ENCODE measurements around the gene ANK3. TPM values are rescaled to one million over a fixed set of nuclear protein-coding genes. Genes with fewer than 3 reads are reported as not detected.

The ANK3 gene
- total RNA-seq, 2 experiments from 2014 or later = 60.5 to 61.9 TPM

DNA sequence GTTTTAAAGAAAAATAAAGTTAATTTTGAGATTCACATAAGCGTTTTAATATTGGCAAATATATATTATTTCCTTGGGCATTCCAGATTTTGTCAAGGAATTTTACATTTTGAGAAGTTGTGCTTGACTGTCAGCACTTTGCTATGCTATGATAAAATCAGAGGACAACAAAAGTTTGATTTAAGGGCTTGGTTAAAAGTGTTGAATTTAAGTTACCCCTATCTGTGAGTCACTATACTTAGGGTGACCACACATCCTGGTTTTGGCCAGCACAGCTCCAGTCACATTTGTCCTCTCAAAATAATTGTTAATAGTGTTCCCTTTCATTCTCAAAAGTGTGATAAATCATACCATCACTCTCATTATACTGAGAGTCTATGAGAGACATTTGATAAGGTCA is 34.2 kb upstream of the ANK3 start:
- TF ChIP-seq, protein P1, sequence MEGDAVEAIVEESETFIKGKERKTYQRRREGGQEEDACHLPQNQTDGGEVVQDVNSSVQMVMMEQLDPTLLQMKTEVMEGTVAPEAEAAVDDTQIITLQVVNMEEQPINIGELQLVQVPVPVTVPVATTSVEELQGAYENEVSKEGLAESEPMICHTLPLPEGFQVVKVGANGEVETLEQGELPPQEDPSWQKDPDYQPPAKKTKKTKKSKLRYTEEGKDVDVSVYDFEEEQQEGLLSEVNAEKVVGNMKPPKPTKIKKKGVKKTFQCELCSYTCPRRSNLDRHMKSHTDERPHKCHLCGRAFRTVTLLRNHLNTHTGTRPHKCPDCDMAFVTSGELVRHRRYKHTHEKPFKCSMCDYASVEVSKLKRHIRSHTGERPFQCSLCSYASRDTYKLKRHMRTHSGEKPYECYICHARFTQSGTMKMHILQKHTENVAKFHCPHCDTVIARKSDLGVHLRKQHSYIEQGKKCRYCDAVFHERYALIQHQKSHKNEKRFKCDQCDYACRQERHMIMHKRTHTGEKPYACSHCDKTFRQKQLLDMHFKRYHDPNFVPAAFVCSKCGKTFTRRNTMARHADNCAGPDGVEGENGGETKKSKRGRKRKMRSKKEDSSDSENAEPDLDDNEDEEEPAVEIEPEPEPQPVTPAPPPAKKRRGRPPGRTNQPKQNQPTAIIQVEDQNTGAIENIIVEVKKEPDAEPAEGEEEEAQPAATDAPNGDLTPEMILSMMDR (IDR thresholded peaks at IDR 0.05) = no peak
- Histone ChIP-seq H3K27me3 (ENCODE audit: control insufficient read depth in 1 of 2, insufficient read depth in 2 of 2, low read length in 2 of 2) (no peaks in the 10 kb centered on the region), H3K36me3 (ENCODE audit: insufficient read depth, low read length) (no peaks in the 10 kb centered on the region), H3K4me3 (ENCODE audit: low read length) (no peak overlapping the region), H3K4me1 (ENCODE audit: insufficient read depth, low read length) (no peaks in the 10 kb centered on the region), H3K9me3 (ENCODE audit: control insufficient read depth in 1 of 2, insufficient read depth in 1 of 2, low read length in 2 of 2) (no peaks in the 10 kb centered on the region), H3K27ac (ENCODE audit: low read depth in 1 of 2, low read length in 2 of 2) (no peak overlapping the region)
- Mint-ChIP-seq H3K27ac (no peak overlapping the region), H3K27me3 (no peaks in the 10 kb centered on the region), H3K9me3 (no peaks in the 10 kb centered on the region), H3K4me1 (ENCODE audit: low read depth) (peaks cover 4% of the 10 kb centered on the region), H3K4me3 (no peak overlapping the region), H3K36me3 (ENCODE audit: low read depth) (no peaks in the 10 kb centered on the region)
- DNase-seq (no peak), ATAC-seq (ENCODE audit: poor library complexity) (no peak)
- ChIA-PET POLR2A (no interaction called here), CTCF (interaction anchor here (0.6 to 1.2 kb wide), 2 partner anchors 42 to 224 kb away, joined by 3 read pairs; no protein-coding TSS in a partner anchor)
- intact Hi-C loops (cut with DNase I, micrococcal nuclease) = no loop called here

DNA sequence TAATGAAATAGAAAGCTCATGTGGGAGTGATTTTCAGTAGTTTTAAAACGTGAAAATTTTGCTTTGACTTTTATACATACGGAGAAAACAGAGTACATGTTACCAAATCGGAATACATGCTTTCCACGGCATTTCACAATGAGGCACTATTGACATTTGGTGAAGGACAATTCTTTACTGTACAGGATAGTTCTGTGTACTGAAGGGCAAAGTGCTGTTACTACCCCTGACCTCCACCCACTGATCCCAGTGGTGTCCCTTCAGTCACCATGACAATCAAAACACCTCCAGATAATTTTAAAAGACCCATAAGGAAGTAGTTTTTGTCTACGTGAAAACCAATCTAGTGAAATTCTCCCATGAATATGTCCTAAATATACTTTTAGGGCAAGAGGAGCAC is 33.1 kb upstream of the ANK3 start:
- H3K9me3 Mint-ChIP-seq = no peaks in the 10 kb centered on the region
- TF ChIP-seq, protein P1 (IDR thresholded peaks at IDR 0.05) = no peak
- POLR2A ChIA-PET = no interaction called here

DNA sequence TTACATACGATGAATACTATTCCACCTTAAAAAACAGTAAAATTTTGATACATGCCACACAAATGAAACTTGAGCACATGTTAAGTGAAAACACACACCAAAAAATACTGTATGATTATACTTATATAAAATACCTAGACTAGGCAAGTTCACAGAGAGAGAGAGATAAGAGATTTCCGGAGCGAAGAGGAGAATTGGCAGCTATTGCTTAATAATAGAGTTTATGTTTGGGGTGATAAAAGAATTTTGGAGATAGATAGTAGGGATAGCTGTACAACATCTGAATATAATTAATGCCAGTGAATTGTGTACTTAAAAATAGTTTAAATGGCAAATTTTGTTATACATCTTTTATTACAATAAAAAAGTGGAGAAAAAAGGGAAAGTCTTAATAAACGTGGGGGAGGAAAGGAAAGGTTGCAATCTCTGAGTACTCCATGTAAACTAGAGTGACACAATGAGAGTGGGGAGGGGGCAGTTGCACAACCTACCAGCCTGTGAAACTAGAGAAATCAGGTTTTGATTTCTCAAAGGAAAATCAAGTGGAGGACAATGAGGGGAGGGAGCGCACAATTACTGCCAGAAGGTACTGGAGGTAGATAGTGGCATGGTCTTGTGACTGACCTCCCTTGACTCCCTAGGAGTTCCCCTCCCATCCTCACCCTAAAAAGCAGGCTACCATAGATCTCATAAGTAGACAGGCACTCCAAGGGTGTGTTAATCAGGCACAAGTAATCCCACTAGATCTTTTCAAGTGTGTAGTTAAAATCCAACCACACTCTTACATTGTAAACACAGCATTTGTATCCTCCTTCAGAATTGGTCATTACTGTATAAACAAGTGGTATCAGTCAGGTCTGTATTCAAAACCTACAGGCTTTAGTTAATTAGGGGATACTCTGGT is 31.6 kb upstream of the ANK3 start:
- Mint-ChIP-seq H3K9me3 (no peaks in the 10 kb centered on the region), H3K27me3 (no peaks in the 10 kb centered on the region), H3K36me3 (ENCODE audit: low read depth) (no peaks in the 10 kb centered on the region), H3K27ac (no peak overlapping the region), H3K4me3 (no peak overlapping the region), H3K4me1 (ENCODE audit: low read depth) (peaks cover 4% of the 10 kb centered on the region)
- H3K4me1 ChIP-seq (ENCODE audit: insufficient read depth, low read length) = no peaks in the 10 kb centered on the region
- H3K27me3 ChIP-seq (ENCODE audit: control insufficient read depth in 1 of 2, insufficient read depth in 2 of 2, low read length in 2 of 2) = no peaks in the 10 kb centered on the region
- no peak for ATAC-seq (ENCODE audit: poor library complexity)
- H3K4me3 ChIP-seq (ENCODE audit: low read length) = no peak overlapping the region
- intact Hi-C loops (cut with DNase I, micrococcal nuclease) = no loop called here
- DNase-seq = no peak
- H3K27ac ChIP-seq (ENCODE audit: low read depth in 1 of 2, low read length in 2 of 2) = no peak overlapping the region
- H3K36me3 ChIP-seq (ENCODE audit: insufficient read depth, low read length) = no peaks in the 10 kb centered on the region
- TF ChIP-seq, protein P1 (IDR thresholded peaks at IDR 0.05) = no peak
- ChIA-PET POLR2A (no interaction called here), CTCF (no interaction called here)
- no peaks in the 10 kb centered on the region for H3K9me3 ChIP-seq (ENCODE audit: control insufficient read depth in 1 of 2, insufficient read depth in 1 of 2, low read length in 2 of 2)

More for the DNA sequence above, 33.1 kb upstream of the ANK3 start:
- ATAC-seq (ENCODE audit: poor library complexity) (no peak), DNase-seq (no peak)
- no peaks in the 10 kb centered on the region for H3K36me3 Mint-ChIP-seq (ENCODE audit: low read depth)
- CTCF ChIA-PET = interaction anchor here (1.2 kb wide), 1 partner anchor 41 kb away, joined by 3 read pairs; no protein-coding TSS in a partner anchor
- intact Hi-C loops (cut with DNase I, micrococcal nuclease) = no loop called here
- no peaks in the 10 kb centered on the region for H3K27me3 Mint-ChIP-seq
- Histone ChIP-seq H3K4me1 (ENCODE audit: insufficient read depth, low read length) (no peaks in the 10 kb centered on the region), H3K27ac (ENCODE audit: low read depth in 1 of 2, low read length in 2 of 2) (no peak overlapping the region), H3K27me3 (ENCODE audit: control insufficient read depth in 1 of 2, insufficient read depth in 2 of 2, low read length in 2 of 2) (no peaks in the 10 kb centered on the region), H3K4me3 (ENCODE audit: low read length) (no peak overlapping the region), H3K36me3 (ENCODE audit: insufficient read depth, low read length) (no peaks in the 10 kb centered on the region), H3K9me3 (ENCODE audit: control insufficient read depth in 1 of 2, insufficient read depth in 1 of 2, low read length in 2 of 2) (no peaks in the 10 kb centered on the region)
- no peak overlapping the region for H3K4me3 Mint-ChIP-seq
- H3K27ac Mint-ChIP-seq = no peak overlapping the region
- peaks cover 4% of the 10 kb centered on the region for H3K4me1 Mint-ChIP-seq (ENCODE audit: low read depth)
